Stimulated activated effector memory CD8-positive, alpha-beta T cell treated with anti-CD3 and anti-CD28 coated beads, Interleukin-12 subunit alpha, Interleukin-12 subunit beta, amount 100 ng/mL, for 72 hours (primary cell): ENCODE measurements around the gene ENPP3.

Source experiments
- ATAC-seq: fragments of 150-1000 bp; cut with Tn5 transposase; 2 replicates; pipeline ENCODE4 v1.10.0; 2021
- DNase-seq, 2 donors: peaks; one replicate each; pipeline ENCODE4 v3.0.0; 2021 to 2022; ENCODE audit warnings: low spot score in 2 of 2
- H3K27ac Mint-ChIP-seq: one replicate; pipeline ENCODE4 v1.8.0; 2022; ENCODE audit warnings: mild to moderate bottlenecking, mixed read lengths
- H3K36me3 Mint-ChIP-seq: one replicate; pipeline ENCODE4 v1.8.0; 2022; ENCODE audit warnings: mild to moderate bottlenecking, mixed read lengths
- H3K4me1 Mint-ChIP-seq: one replicate; pipeline ENCODE4 v1.8.0; 2022; ENCODE audit warnings: mixed read lengths
- H3K4me3 Mint-ChIP-seq: one replicate; pipeline ENCODE4 v1.8.0; 2022; ENCODE audit warnings: mild to moderate bottlenecking, mixed read lengths
- H3K9me3 Mint-ChIP-seq: one replicate; pipeline ENCODE4 v1.8.0; 2022; ENCODE audit warnings: mixed read lengths

ENPP3 gene

GRCh38 chr6:131636880-131637792, at the start of gene ENPP3:
TSS of gene ENPP3 (plus strand) at chr6:131637302. CDS start at chr6:131637385, 83 bp downstream.
- no peak for ATAC-seq
- no peak for DNase-seq
- Mint-ChIP-seq H3K4me3 (no peak within 1 kb of the TSS), H3K9me3 (no peaks in the 10 kb centered on the region), H3K27ac (peak within 1 kb of the TSS; percentile 0), H3K4me1 (peaks cover 8% of the 10 kb centered on the region), H3K36me3 (no peaks in the 10 kb centered on the region)

- DNase-seq (no peak), ATAC-seq (no peak)
- H3K36me3 Mint-ChIP-seq: peaks cover 90% of the 10 kb centered on the region
- H3K4me3 Mint-ChIP-seq: no peak overlapping the region
- no peaks in the 10 kb centered on the region for H3K4me1 Mint-ChIP-seq
- no peaks in the 10 kb centered on the region for H3K9me3 Mint-ChIP-seq
- no peak overlapping the region for H3K27ac Mint-ChIP-seq
These were observed 49.2 kb upstream of the ENPP3 start for GRCh38 chr6:131587909-131588308.

- H3K4me3 Mint-ChIP-seq: no peak overlapping the region
- peaks cover 97% of the 10 kb centered on the region for H3K36me3 Mint-ChIP-seq
- no peaks in the 10 kb centered on the region for H3K4me1 Mint-ChIP-seq
- H3K27ac Mint-ChIP-seq: peak overlapping the region; percentile 55
- no peaks in the 10 kb centered on the region for H3K9me3 Mint-ChIP-seq
- ATAC-seq (no peak), DNase-seq (no peak)
These were observed 48.5 kb upstream of the ENPP3 start for GRCh38 chr6:131588643-131589042.

- DNase-seq: no peak
- Mint-ChIP-seq H3K27ac (no peak overlapping the region), H3K9me3 (no peaks in the 10 kb centered on the region), H3K36me3 (peaks cover 100% of the 10 kb centered on the region), H3K4me1 (no peaks in the 10 kb centered on the region), H3K4me3 (no peak overlapping the region)
- ATAC-seq: no peak
These were observed 44.2 kb upstream of the ENPP3 start for GRCh38 chr6:131592935-131593334.

- peaks cover 100% of the 10 kb centered on the region for H3K36me3 Mint-ChIP-seq
- H3K4me1 Mint-ChIP-seq: no peaks in the 10 kb centered on the region
- no peak for ATAC-seq
- DNase-seq: no peak
- no peaks in the 10 kb centered on the region for H3K9me3 Mint-ChIP-seq
- no peak overlapping the region for H3K4me3 Mint-ChIP-seq
- no peak overlapping the region for H3K27ac Mint-ChIP-seq
These were observed 43.0 kb upstream of the ENPP3 start for GRCh38 chr6:131594074-131594473.

GRCh38 chr6:131597446-131597845, 39.7 kb upstream of the ENPP3 start:
- DNase-seq (no peak), ATAC-seq (no peak)
- no peak overlapping the region for H3K4me3 Mint-ChIP-seq
- H3K9me3 Mint-ChIP-seq: no peaks in the 10 kb centered on the region
- no peaks in the 10 kb centered on the region for H3K4me1 Mint-ChIP-seq
- H3K36me3 Mint-ChIP-seq: peaks cover 100% of the 10 kb centered on the region
- no peak overlapping the region for H3K27ac Mint-ChIP-seq

- H3K36me3 Mint-ChIP-seq: peaks cover 100% of the 10 kb centered on the region
- no peaks in the 10 kb centered on the region for H3K9me3 Mint-ChIP-seq
- H3K27ac Mint-ChIP-seq: no peak overlapping the region
- H3K4me3 Mint-ChIP-seq: no peak overlapping the region
- H3K4me1 Mint-ChIP-seq: no peaks in the 10 kb centered on the region
- DNase-seq (no peak), ATAC-seq (no peak)
These were observed 36.4 kb upstream of the ENPP3 start for GRCh38 chr6:131600716-131601115.

- DNase-seq: no peak
- peaks cover 100% of the 10 kb centered on the region for H3K36me3 Mint-ChIP-seq
These were observed 34.3 kb upstream of the ENPP3 start for GRCh38 chr6:131602781-131603312.

GRCh38 chr6:131613296-131613925, 23.7 kb upstream of the ENPP3 start:
- no peaks in the 10 kb centered on the region for H3K4me1 Mint-ChIP-seq
- H3K9me3 Mint-ChIP-seq: no peaks in the 10 kb centered on the region
- peaks cover 98% of the 10 kb centered on the region for H3K36me3 Mint-ChIP-seq
- DNase-seq: no peak
- H3K27ac Mint-ChIP-seq: no peak overlapping the region
- no peak overlapping the region for H3K4me3 Mint-ChIP-seq
- no peak for ATAC-seq

More at GRCh38 chr6:131602781-131603312, 34.3 kb upstream of the ENPP3 start:
- ATAC-seq: peak; percentile 47
- no peak overlapping the region for H3K4me3 Mint-ChIP-seq
- no peaks in the 10 kb centered on the region for H3K4me1 Mint-ChIP-seq
- H3K27ac Mint-ChIP-seq: no peak overlapping the region
- no peaks in the 10 kb centered on the region for H3K9me3 Mint-ChIP-seq

- Mint-ChIP-seq H3K9me3 (no peaks in the 10 kb centered on the region), H3K4me3 (no peak overlapping the region)
These were observed 21.8 kb upstream of the ENPP3 start for GRCh38 chr6:131615275-131615674.

GRCh38 chr6:131627724-131628682, 9.1 kb upstream of the ENPP3 start, which contains the start of gene MED23:
TSS of gene MED23 (minus strand) at chr6:131628242. CDS start at chr6:131628049, 193 bp downstream.
- Mint-ChIP-seq H3K9me3 (no peaks in the 10 kb centered on the region), H3K36me3 (peaks cover 50% of the 10 kb centered on the region), H3K4me3 (peak within 1 kb of the TSS; percentile 99), H3K27ac (peak within 1 kb of the TSS; percentile 98), H3K4me1 (peaks cover 21% of the 10 kb centered on the region)
- ATAC-seq: peak; percentile 91
- DNase-seq: peak; percentile 97 to 100

More at GRCh38 chr6:131615275-131615674, 21.8 kb upstream of the ENPP3 start:
- peaks cover 98% of the 10 kb centered on the region for H3K36me3 Mint-ChIP-seq
- no peak overlapping the region for H3K27ac Mint-ChIP-seq
- ATAC-seq (no peak), DNase-seq (no peak)
- no peaks in the 10 kb centered on the region for H3K4me1 Mint-ChIP-seq

- Mint-ChIP-seq H3K4me1 (peaks cover 21% of the 10 kb centered on the region), H3K36me3 (peaks cover 43% of the 10 kb centered on the region), H3K9me3 (no peaks in the 10 kb centered on the region), H3K27ac (peak overlapping the region; percentile 98), H3K4me3 (peak overlapping the region; percentile 99)
- ATAC-seq: peak; percentile 58
- no peak for DNase-seq
These were observed 8.4 kb upstream of the ENPP3 start for GRCh38 chr6:131628726-131629125.

GRCh38 chr6:131629651-131630050, 7.5 kb upstream of the ENPP3 start:
- H3K9me3 Mint-ChIP-seq: no peaks in the 10 kb centered on the region
- peak; percentile 52 for ATAC-seq
- peak overlapping the region; percentile 98 for H3K27ac Mint-ChIP-seq
- H3K4me1 Mint-ChIP-seq: peaks cover 21% of the 10 kb centered on the region
- H3K4me3 Mint-ChIP-seq: peak overlapping the region; percentile 99
- H3K36me3 Mint-ChIP-seq: peaks cover 34% of the 10 kb centered on the region
- DNase-seq: no peak

GRCh38 chr6:131631625-131632289, 5.3 kb upstream of the ENPP3 start:
- Mint-ChIP-seq H3K9me3 (no peaks in the 10 kb centered on the region), H3K4me3 (no peak overlapping the region), H3K4me1 (peaks cover 21% of the 10 kb centered on the region), H3K27ac (no peak overlapping the region), H3K36me3 (peaks cover 14% of the 10 kb centered on the region)
- DNase-seq (no peak), ATAC-seq (no peak)
